HG03575 (cell line): Measurements from ENCODE around the gene TNNT3.

Source experiments
- ATAC-seq: cut with Tn5 transposase; IDR thresholded peaks from one replicate; pipeline ENCODE4 v1.9.1; 2021; ENCODE audit not compliant: unreplicated experiment, insufficient number of reproducible peaks, low FRiP score; ENCODE audit errors: extremely low read depth

TNNT3 gene

DNA sequence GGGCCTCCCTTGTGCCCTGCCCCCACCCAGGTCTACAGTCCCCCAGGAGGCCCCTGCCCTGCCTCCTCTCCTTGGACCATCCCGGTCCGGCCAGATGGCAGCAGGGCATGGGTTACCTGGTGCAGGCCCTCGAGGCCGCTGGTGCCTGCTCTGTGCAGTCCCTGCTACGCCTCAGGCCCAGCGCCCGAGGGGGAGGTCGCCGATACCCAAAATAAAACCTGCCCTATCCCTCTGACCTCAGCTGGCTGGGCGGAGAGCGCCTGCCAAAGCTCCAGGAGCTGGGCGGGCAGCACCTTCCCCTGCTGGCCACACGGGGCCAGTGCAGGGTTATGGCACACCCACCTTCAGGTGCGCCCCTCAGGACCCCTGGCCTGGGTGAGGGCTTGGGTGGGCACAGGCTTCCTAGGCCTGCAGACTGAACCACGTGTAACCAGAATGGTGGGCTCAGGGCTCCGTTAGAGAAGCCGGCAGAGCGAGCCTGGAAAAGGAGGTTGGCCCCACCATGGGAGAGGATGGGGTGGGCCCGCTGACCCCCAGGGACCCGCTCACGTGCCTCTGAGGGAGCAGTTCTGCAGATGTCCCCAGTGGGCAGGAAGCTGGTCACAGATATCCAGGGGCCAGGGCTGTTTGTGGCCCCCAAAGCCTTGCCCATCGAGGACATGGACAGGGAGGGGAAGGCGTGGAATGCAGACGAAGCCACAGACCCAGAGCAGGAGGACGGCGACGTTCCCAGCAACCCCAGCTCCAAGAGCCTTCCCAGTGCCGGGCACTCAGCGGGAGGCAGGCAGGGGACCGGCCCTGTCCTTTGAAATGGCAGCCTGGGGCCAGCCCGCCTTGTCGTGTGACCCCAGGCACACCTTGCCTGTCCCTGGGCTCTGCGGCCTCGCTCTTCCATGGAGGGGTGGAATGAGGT is 1.7 kb upstream of the TNNT3 start:
- ATAC-seq: no peak

DNA sequence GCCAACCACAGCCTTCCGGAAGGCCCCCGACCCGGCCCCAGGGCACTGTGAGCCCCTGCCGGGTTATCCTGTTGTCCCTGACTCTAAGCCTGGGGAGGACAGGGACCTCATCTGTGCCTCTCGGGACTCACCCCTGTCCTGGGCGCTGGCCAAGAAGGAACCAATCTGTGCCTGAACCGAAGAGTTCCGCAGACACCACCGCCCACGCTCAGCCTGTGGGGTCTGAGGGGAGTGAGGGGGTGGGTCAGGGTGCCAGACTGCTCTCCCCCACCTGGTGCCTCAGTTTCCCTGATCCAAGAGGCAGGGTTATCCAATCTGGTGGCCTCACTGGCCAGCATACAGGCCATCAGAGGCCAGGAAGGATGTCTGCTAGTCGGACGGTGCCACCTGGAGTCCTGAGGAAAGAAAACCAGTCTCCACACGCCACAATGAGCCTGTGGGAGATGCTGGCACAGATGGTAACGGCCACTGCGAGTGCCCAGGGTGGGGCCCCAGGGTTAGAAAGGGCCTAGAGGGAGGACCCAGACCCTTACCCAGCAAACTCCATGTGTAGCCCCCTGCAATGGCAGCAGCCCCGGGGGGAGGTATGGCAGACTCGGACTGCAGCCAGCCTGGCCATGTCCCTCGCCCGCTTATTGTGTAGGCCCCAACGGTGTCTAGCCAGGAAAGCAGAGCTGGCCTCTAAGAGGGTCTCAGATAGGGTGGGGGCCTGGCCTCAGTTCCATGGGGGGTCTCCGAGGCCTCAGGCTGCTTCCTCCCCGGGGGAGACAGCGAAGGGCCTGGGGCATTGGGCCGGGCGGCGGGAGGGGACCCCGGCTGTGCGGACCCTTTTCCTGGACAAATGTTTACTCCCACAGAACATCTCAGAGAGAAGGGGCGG is 827 bp upstream of the TNNT3 start:
- no peak for ATAC-seq

DNA sequence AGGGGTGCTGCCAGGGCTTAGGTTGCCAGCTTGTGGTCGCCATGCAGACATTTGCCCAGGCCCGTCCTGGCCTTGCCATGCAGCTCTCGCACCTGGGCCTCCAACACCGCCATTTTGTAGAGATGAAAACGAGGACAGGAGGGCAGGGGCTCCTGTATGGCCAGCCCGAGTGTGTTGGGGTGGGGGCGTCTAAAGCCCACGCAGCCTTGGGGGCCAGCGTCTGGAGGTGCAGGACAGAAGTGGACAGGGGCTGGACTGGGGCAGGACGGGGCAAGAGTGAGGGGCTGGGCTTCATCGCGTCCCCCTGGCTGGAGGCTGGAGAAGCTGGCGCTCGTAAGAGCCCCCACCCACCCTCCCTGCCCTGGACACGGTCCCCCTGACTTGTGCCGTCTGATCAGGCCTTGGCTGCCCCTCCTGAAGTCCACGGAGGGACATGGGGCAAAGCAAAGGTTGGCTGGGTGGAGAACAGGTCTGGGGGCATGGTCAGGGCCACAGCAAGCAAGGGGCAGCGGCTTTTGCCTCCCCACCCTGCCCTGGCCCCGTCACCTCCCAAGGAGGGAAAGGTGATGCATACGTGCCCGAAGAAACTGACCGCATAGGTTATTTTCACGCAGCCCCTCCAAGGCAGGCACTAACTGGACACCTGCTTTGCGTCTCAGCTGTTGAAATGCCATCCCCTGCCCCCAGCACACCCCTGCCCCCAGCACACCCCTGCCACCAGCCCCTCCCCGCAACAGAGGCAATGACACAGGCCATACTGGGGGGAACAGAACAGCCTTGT is 815 bp downstream of the TNNT3 start:
- no peak for ATAC-seq

DNA sequence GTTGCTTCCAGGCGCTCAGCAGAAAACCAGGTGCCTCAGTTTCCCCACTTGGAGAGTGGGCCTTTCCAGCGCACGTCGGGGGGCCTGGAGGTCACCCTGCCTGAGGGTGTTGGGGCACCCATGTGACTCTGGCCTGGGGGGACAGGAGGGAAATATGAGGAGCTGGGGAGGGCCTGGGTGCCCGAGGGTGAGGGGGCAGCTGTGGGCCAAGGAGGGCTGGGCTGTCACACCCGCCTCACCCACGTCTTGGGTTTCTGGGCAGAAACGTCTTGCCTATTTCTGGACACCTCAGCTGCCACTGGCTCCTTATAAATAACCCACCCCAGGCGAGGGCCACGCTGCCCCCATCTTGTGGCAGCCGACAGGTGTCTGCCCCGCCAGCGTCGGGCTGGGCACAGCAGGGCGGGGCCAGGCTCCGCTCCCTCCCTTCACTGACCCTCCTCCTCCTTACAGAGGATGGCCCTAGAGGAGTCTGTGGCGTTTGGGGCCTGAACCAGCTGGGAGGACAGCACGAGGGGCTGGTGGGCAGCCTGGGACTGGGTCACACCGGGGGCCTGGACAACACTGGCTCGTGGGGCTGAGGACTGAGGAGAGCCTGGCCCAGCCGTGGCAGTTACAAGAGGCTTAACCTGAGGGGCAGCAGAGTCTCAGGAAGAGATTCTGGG is 1.5 kb downstream of the TNNT3 start:
- ATAC-seq: no peak

DNA sequence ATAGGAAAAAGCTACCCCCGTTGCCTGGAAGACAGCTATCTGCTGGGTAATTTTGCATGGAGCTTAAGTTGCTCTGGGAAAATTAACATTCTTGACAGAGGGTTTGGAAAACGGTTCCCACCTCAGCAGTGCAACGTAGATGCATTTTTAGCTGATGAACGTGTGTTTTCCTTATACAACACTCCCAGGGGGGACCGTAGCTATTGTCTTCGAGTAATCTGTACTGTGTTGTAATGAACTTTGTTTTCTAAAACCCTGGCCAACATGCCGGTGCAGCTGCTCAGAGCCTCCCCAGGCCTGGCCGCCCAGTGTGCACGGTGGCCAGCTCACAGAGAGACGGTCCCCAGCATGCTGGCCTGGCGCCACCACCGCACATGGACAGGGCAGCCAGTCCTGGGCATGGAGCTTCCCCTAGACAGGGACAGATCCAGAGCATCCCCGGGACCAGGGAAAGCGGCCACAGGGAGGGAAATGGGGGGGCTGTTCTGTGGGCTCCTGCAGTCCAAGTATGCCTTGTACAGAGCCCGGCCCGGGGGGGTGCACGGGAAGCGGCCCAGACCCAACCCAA is 2.2 kb downstream of the TNNT3 start:
- ATAC-seq: no peak

DNA sequence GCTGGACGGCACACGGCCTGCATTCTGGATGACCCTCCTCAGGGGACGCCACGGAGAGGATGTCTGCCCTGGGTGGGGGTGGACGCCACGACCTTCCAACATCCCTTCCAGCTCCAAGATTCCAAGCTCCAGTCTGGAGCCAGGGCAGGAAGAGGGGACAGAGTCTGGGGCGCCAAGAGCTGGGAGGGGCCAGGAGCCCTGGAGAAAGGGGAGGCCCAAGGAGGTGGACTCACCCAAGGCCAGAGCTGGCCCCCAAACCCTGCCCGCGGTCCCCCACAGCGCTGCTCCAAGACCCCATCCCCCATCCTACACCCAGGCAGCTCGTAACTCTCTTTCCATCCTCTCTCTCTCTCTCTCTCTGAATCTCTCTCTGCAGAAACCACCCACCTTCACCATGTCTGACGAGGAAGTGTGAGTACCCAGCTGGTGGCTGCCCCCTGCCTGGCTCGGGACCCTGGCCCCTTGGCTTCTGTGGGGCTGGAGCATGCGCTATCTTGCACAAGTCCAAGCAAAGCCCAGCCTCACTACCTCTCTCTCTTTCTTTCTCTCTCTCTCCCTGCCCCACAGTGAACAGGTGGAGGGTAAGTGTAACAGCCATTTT is 3.1 kb downstream of the TNNT3 start:
- ATAC-seq: no peak

DNA sequence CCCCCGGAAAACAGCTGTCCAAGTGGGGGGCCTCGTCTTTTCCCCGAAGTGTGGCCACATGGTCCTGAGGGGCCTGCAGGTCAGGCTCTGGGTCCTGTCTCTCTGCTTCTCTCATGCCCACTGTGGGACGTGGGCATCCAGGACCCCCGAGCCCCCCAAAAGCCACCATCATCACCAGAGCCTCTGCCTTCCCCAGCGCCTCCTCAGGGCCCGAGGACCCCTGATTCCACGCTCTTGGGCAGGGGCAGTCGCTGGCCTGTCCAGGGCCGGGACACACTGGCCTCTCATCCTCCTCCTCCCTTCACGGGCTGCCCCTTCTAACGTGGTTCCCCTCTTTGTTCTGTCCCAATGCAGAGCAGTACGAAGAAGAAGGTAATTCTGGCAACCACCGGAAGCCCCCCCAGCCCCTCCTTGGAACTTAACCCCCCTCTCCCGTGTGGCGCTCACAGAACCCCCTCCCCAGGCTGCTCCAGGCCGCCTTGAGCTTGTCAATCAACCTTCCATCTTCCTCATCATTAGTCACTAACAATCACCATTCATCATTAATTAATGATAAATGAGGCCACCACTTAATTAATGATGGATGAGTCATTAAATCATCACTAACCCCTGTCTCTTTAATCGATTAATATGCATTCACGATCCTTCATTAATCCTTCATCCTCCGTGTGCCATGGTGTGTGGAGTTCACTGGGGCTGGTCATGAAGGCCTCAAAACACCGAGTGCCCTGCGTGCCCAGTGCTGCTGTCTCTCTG is 3.9 kb downstream of the TNNT3 start:
- no peak for ATAC-seq

DNA sequence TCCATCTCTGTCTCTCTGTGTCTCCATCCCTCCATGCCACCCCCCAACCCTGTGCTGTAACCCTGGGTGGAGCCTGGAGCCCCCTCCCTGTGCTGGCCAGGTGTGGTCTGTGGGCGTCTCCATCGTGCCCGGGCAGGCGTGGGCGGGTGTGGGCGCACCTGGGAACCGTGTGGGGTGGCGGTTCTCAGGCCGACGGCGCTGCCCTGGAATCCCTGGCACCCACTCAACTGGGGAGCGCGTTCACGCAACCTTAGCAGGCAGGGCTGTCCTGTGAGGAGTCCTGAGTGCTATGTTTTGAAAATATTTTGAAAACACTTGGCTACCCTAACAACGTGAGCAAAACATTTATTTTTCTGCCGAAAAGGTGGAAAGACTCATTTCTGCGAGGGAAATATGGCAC is 4.7 kb downstream of the TNNT3 start:
- ATAC-seq: no peak

DNA sequence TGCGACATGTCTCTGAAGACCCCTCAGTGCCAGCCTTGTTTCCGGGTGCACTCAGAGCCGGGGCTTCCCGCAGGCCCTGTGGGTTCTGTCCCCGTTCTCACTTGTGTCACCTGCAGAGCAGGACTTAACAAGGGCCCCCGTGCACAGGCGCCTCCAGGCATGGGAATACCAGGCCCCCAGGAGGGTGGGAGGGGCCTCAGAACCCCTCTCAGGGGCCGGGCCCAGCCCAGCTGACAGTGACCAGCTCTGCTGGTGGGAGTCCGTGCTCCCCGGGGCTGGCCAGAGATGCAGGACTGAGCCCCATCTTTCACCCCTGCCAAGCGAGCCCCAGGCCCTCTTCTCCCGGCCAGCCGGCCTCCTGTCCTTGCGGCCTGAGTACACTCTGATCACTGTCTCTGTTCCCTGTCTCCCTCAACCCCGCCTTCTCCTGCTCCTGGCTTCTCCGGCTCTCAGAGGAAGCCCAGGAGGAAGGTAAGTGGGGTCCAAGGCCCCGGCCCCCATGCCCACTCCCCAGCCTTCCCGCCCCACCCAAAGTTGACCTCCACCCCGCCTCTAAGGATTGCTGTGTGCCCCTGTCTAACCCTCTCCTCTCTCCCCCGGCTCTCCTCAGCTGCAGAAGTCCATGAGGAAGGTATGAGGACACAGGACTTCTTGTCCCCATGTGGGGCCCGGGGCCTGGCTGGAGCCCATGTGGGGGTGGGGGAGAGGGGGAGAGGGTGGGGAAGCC is 5.3 kb downstream of the TNNT3 start:
- ATAC-seq: no peak

DNA sequence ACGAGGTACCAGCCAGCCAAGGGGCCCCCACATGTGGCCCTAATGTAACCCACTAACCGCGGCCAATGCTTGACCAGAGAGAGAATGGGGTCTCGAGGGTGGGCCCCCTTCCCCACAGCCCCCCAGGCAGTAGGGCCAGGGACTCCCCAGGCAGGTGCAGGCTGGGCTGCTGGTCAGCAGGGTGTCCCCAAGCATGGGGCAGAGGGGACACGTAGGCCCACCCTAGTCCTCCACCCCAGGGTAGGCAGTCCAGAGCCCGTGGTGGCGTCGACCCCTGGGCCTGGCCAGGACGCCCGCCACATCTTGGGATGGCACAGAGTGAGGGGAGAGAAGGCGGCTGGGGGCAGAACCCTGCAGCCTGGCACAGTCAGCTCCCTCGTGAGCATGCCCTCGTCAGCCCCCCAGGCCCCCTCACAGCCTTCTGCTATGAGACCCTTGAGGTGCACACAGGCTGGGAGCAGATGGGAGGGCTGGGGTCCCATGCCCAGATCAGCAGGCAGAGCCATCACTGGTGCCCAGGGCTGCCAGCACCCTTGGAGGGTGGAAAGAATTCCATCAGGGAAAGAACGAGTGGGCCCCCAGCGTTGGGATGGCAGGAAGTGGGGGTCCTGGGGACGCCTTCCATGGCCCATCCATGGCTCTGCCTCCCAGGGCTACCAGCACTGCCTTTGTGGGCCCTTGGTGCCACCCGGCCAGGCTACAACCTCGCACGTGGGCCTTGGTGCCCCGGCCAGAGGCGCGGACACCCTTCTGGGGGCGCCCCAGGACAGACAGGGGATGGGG is 6.1 kb downstream of the TNNT3 start:
- no peak for ATAC-seq

DNA sequence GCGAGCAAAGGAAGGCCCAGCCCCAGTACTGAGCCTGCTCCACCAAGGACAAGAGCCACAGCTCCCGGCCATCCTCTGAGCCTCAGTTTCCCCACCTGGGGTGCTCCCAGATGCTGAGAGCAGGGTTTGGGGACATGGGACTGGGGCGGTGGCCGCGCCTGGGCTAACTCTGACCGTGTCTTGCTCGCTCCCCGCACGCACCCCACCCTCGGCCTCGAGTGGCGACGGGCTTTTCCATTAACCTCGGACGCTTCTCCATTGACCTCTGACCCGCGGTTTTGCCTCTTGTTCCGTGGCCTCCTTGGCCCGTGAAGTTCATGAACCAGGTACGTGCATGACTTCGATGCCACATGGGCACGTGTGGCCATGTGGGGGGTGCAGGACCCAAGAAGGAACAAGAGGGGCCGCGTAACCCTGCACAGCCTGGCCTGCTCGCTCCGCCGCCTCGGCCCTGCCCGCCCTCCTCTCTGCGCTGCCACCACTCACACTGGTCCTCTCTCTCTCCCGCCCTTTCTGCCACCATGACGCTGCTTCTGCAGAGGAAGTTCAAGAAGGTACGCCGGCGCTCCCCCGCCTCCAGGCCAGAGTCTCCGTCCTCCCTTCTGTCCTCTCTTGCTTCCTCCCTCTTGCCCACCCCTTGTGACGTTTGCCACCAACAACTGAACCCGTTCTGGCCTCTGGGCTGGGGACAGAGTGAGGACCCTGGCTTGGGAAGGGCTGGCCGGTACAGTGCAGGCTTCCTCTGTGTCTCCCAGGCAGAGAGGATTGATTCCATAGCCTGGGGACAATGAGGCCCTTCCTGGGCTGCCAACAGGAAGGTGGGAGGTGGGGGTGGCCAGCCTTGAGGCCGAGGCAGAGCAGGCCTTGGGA is 6.9 kb downstream of the TNNT3 start:
- ATAC-seq: no peak

DNA sequence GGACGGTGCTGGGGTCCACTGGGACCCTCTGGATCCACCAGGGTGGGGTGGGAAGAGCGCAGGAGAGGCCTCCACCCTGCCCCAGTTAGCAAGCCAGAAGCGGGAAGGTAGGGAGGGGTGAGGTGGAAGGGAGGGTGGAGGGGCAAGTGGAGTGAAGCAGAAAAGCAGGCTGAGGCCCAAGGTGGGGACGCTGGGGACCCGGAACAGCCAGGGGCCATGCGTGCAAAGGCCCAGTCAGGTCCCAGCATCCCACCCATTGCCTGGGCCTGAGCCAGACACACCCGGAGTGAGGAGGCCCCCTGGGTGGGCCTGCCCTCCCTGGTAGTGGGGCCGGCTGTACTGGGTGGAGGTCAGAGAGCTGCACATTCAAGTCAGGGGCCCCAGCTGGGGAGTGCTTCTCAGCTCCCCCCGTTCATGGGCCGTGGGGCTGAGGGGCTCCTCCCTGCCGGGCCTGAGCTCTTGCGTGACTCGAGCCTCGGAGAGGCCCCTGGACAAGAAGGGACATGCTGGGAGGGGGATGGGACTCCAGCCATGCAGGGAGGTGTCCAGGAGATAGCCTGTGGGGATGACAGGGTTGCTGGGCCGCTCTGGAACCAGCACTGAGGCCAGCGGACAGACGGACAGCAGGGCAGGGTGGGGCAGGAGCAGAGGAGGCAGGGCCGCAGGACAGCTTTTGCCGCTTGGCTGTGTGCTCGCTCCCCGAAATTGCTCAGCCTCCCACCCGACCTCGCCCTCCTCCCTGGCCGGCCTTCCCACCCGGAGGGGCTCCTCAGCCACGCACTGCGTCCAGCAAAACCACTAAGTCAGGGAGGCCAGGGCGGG is 7.7 kb downstream of the TNNT3 start:
- no peak for ATAC-seq

DNA sequence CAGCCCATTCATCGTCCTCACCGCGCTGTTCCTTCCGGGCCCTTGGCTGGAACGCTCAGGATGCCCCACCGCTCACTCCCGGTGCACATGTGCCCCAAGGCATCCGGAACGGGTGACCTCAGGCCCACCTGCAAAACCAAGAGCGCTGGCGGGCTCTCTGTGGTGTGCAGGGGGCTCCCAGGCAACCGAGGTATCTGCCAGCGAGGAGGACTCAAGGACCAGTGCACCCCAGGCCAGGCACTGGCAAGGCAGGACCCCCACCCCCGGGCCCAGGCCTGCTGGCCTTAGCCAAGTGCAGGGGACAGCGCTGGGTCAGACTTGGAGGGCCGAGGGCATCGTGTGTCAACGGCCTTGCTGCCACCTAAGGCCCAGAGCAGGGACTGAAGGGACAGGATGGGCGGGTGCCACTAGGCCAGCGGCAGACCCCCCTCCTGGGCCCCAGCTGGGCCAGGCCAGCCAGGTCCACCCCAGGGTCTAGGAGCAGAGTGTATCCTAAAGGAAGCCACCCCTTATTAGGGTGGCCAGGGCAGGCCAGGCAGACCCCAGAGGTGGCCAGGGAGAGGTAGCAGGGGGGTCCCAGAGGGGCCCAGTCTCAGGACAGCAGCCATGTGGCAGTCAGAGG is 8.5 kb downstream of the TNNT3 start:
- ATAC-seq: no peak

DNA sequence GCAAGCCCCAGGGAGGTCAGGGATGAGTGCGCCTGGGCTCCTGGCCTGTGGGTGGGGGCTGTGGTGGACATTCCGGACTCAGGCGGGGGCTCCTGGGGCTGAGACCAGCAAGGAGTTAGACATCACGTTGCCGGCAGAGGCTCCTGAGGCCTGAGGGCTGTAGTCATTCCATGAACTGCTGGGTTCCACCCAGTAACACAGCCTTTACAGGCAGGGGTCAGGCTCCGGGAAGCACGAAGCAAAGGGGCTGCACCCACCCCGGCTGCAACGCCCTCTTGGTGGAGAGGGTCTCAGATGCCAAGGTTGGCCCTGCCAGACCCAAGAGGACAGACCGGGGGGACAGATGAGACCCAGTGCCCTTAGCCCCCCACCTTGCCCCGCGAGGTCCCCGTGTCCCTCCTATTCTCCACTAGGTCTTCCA is 9.0 kb downstream of the TNNT3 start:
- ATAC-seq: no peak
